ENCODE measurements around the gene LRRC59. TPM values are rescaled to one million over a fixed set of nuclear protein-coding genes. Genes with fewer than 3 reads are reported as not detected.

Gene LRRC59
- total RNA-seq, 4 donors from 2014 or later: 16.5 to 58.0 (median 39.0) TPM

DNA sequence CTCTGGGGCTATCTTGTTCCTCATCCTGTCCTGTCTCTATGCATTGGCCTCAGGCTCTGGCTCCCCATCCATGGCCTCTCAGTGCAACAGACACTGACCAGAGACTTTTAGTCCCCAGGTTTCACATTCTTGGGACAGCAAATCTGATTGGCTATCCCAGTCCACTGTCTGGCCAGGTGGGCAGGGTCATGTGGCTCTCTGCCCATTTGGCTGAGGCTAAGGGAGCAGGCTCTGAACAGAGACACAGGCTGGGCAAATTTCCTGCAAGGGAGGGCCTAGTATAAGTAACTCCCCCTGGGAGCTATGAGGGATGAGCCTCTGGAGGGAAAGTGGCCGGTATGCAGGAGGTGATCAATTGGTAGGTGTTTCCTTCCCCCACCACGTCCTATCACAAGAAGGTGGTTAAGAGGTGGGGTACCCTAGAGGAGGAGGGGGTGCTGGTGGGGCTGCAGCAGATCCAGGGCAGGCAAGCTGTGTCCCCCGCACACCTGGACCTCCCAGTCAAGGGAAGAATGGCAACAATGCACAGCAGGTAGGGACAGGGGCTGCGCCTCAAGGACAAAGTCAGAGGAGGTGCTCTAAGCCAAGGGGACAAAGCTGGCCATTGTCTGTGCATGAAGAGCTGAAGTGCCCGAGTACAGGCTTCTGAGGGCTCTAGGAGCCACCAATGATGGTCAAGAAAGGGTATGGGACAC, 38.2 kb downstream of the LRRC59 start:
- TF ChIP-seq EP300 (IDR thresholded peaks at IDR 0.05) (no peak), POLR2A (IDR thresholded peaks at IDR 0.05) (no peak), POLR2AphosphoS5 (IDR thresholded peaks at IDR 0.05) (no peak)
- TF ChIP-seq, protein P1, sequence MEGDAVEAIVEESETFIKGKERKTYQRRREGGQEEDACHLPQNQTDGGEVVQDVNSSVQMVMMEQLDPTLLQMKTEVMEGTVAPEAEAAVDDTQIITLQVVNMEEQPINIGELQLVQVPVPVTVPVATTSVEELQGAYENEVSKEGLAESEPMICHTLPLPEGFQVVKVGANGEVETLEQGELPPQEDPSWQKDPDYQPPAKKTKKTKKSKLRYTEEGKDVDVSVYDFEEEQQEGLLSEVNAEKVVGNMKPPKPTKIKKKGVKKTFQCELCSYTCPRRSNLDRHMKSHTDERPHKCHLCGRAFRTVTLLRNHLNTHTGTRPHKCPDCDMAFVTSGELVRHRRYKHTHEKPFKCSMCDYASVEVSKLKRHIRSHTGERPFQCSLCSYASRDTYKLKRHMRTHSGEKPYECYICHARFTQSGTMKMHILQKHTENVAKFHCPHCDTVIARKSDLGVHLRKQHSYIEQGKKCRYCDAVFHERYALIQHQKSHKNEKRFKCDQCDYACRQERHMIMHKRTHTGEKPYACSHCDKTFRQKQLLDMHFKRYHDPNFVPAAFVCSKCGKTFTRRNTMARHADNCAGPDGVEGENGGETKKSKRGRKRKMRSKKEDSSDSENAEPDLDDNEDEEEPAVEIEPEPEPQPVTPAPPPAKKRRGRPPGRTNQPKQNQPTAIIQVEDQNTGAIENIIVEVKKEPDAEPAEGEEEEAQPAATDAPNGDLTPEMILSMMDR (IDR thresholded peaks at IDR 0.05): no peak
- Histone ChIP-seq H3K4me1 (peaks cover 5% of the 10 kb centered on the region), H3K27me3 (no peaks in the 10 kb centered on the region), H3K9me3 (no peaks in the 10 kb centered on the region), H3K36me3 (peaks cover 67% of the 10 kb centered on the region), H3K27ac (no peak overlapping the region), H3K4me3 (no peak overlapping the region)
- WGBS: 74% methylated on average over 5 of the region's 5 CpGs
- peak in 1 of 2 donors; percentile 68 for DNase-seq (ENCODE audit: low spot score in 2 of 2)

- Histone ChIP-seq H3K4me3 (no peak overlapping the region), H3K27ac (no peak overlapping the region), H3K36me3 (peaks cover 77% of the 10 kb centered on the region), H3K9me3 (no peaks in the 10 kb centered on the region), H3K27me3 (no peaks in the 10 kb centered on the region), H3K4me1 (peaks cover 5% of the 10 kb centered on the region)
- DNase-seq (ENCODE audit: low spot score in 2 of 2): peak; percentile 40 to 73
- 96% methylated on average over 15 of the region's 17 CpGs for WGBS
- TF ChIP-seq POLR2AphosphoS5 (IDR thresholded peaks at IDR 0.05) (no peak), EP300 (IDR thresholded peaks at IDR 0.05) (no peak), POLR2A (IDR thresholded peaks at IDR 0.05) (no peak)
- TF ChIP-seq, protein P1 (IDR thresholded peaks at IDR 0.05): no peak
These were observed 39.1 kb downstream of the LRRC59 start for GRCh38 chr17:50358177-50358576.

DNA sequence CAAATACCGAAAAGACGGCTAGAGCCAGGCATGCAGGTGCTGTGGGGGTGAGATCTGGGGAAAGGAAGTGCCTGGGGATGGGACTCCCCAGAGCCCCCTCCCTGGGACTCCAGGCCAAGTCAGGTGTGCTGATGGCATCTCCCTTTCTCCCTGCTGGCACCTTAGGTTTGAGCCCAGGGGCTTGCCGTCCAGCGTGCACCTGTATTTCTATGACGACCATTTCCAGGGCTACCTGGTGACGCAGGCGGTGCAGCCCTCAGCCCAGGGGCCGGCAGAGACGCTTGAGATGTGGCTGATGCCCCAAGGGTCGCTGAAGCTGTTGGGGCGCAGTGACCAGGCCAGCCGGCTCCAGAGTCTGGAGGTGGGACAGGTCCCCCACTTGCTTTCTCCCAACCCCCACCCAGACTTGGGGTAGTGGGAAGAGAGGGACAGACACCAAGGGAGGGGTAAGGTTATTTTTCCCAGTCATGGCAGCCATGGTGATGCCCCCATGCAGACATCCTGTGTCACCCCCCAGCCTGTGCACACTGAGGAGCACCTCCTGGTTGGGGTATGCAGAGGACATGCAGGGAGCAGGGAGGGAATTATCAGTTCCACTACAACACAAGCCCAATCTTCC, 40.3 kb downstream of the LRRC59 start:
- Histone ChIP-seq H3K27me3 (no peaks in the 10 kb centered on the region), H3K4me3 (no peak overlapping the region), H3K4me1 (no peaks in the 10 kb centered on the region), H3K27ac (no peak overlapping the region), H3K9me3 (no peaks in the 10 kb centered on the region), H3K36me3 (peaks cover 85% of the 10 kb centered on the region)
- 93% methylated on average over 12 of the region's 12 CpGs for whole genome bisulfite sequencing
- TF ChIP-seq POLR2AphosphoS5 (IDR thresholded peaks at IDR 0.05): no peak
- no peak for TF ChIP-seq POLR2A (IDR thresholded peaks at IDR 0.05)
- TF ChIP-seq EP300 (IDR thresholded peaks at IDR 0.05): no peak
- TF ChIP-seq, protein P1 (IDR thresholded peaks at IDR 0.05): no peak
- peak; percentile 52 to 56 for DNase-seq (ENCODE audit: low spot score in 2 of 2)

GRCh38 chr17:50356418-50356817, 40.9 kb downstream of the LRRC59 start:
- TF ChIP-seq POLR2AphosphoS5 (IDR thresholded peaks at IDR 0.05) (no peak), EP300 (IDR thresholded peaks at IDR 0.05) (no peak), POLR2A (IDR thresholded peaks at IDR 0.05) (no peak)
- TF ChIP-seq, protein P1 (IDR thresholded peaks at IDR 0.05): no peak
- DNase-seq (ENCODE audit: low spot score in 2 of 2): peak; percentile 52 to 77
- no peak overlapping the region for H3K4me3 ChIP-seq
- WGBS: 95% methylated on average over 12 of the region's 12 CpGs
- peaks cover 88% of the 10 kb centered on the region for H3K36me3 ChIP-seq
- no peak overlapping the region for H3K27ac ChIP-seq
- no peaks in the 10 kb centered on the region for H3K27me3 ChIP-seq
- no peaks in the 10 kb centered on the region for H3K9me3 ChIP-seq
- H3K4me1 ChIP-seq: no peaks in the 10 kb centered on the region

DNA sequence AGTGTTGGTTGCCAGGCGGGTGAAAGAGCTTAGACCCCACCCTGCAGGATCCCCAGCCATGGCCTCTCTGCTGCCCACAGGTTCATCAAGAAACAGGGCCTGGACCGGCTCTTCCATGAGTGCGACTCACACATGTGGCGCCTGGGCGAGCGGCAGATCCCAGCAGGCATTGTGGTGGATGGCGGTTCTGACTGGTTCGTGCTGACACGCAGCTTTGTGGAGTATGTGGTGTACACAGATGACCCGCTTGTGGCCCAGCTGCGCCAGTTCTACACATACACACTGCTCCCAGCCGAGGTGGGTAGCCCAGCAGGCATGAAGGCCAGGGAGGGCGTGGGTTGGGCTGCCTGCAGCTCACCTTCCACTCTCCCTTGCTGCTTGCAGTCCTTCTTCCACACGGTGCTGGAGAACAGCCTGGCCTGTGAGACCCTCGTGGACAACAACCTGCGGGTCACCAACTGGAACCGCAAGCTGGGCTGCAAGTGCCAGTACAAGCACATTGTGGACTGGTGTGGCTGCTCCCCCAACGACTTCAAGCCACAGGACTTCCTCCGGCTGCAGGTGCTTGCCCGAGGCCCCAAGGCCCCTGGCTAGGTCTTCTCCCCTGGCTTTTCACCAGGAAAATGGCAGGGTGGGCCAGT, 41.5 kb downstream of the LRRC59 start:
- WGBS: 83% methylated on average over 9 of the region's 20 CpGs
- DNase-seq (ENCODE audit: low spot score in 2 of 2): peak; percentile 54 to 55
- Histone ChIP-seq H3K36me3 (peaks cover 88% of the 10 kb centered on the region), H3K27ac (no peak overlapping the region), H3K9me3 (no peaks in the 10 kb centered on the region), H3K4me3 (no peak overlapping the region), H3K4me1 (no peaks in the 10 kb centered on the region), H3K27me3 (no peaks in the 10 kb centered on the region)
- TF ChIP-seq POLR2A (IDR thresholded peaks at IDR 0.05) (no peak), EP300 (IDR thresholded peaks at IDR 0.05) (no peak), POLR2AphosphoS5 (IDR thresholded peaks at IDR 0.05) (no peak)
- TF ChIP-seq, protein P1 (IDR thresholded peaks at IDR 0.05): no peak

Data from suprapubic skin (tissue), 4 donors.